ENCODE measurements around the gene WDR1.

WDR1 gene

GRCh38 chr4:10113362-10114047, 3.1 kb downstream of the WDR1 start:
- no peak for DNase-seq

- DNase-seq, result no peak
Observed at GRCh38 chr4:10112658-10113284, 3.8 kb downstream of the WDR1 start.

GRCh38 chr4:10111067-10111801, 5.4 kb downstream of the WDR1 start:
- DNase-seq, result no peak

- no peak for DNase-seq
Observed at GRCh38 chr4:10109995-10110670, 6.5 kb downstream of the WDR1 start.

- no peak for DNase-seq
Observed at GRCh38 chr4:10108818-10109783, 7.5 kb downstream of the WDR1 start.

GRCh38 chr4:10108391-10108790, 8.2 kb downstream of the WDR1 start:
- DNase-seq, result no peak

- no peak for DNase-seq
Observed at GRCh38 chr4:10107111-10108091, 9.2 kb downstream of the WDR1 start.

- DNase-seq, result peak; percentile 14 to 50 (median 34)
Observed at GRCh38 chr4:10106421-10107039, 10.1 kb downstream of the WDR1 start.

- DNase-seq, result no peak
Observed at GRCh38 chr4:10105920-10106319, 10.7 kb downstream of the WDR1 start.

- DNase-seq, result no peak
Observed at GRCh38 chr4:10105421-10105820, 11.2 kb downstream of the WDR1 start.

- no peak for DNase-seq
Observed at GRCh38 chr4:10104991-10105276, 11.7 kb downstream of the WDR1 start.

GRCh38 chr4:10104211-10104990, 12.2 kb downstream of the WDR1 start:
- DNase-seq, result no peak

- DNase-seq, result no peak
Observed at GRCh38 chr4:10102474-10103332, 13.9 kb downstream of the WDR1 start.

GRCh38 chr4:10101671-10102473, 14.7 kb downstream of the WDR1 start:
- no peak for DNase-seq

GRCh38 chr4:10100734-10101216, 15.8 kb downstream of the WDR1 start:
- no peak for DNase-seq

GRCh38 chr4:10099499-10100325, 16.9 kb downstream of the WDR1 start:
- peak in 1 of 4 experiments; percentile 7 for DNase-seq

GRCh38 chr4:10098780-10099160, 17.8 kb downstream of the WDR1 start:
- no peak for DNase-seq

Measured in activated naive CD4-positive, alpha-beta T cell (primary cell).